Measurements from ENCODE around the gene FEN1. TPM values are rescaled to one million over a fixed set of nuclear protein-coding genes. Genes with fewer than 3 reads are reported as not detected.

Gene FEN1
- total and polyA plus RNA-seq, 2 of the 13 experiments (the other 11 are each of a cell fraction or from before 2014, with no cell fraction given): 12.4 to 102 TPM

GRCh38 chr11:61756452-61757212 lies 36.1 kb upstream of the FEN1 start (continued):
- TF ChIP-seq ZNF772 (CRISPR knock-in tag; IDR thresholded peaks at IDR 0.05) (peak; percentile 91; the same call in 1 of the 2 replicates), IKZF4 (CRISPR knock-in tag; IDR thresholded peaks at IDR 0.05; ENCODE audit: borderline replicate concordance, low read depth, not compliant biosample characterization) (no peak), ZBTB38 (CRISPR knock-in tag; IDR thresholded peaks at IDR 0.05) (no peak; the same call in none of the 2 replicates), BRF2 (CRISPR knock-in tag; IDR thresholded peaks at IDR 0.05) (no peak), ZNF513 (CRISPR knock-in tag; conservative IDR thresholded peaks at IDR 0.05) (no peak), ZNF414 (CRISPR knock-in tag; IDR thresholded peaks at IDR 0.05) (peak; percentile 61; the same call in 1 of the 2 replicates), ZNF496 (CRISPR knock-in tag; IDR thresholded peaks at IDR 0.05; ENCODE audit: insufficient replicate concordance) (no peak), NCOA1 (CRISPR knock-in tag; IDR thresholded peaks at IDR 0.05) (peak; percentile 79; the same call in 1 of the 2 replicates), JUND (CRISPR knock-in tag; IDR thresholded peaks at IDR 0.05) (peak; percentile 85; the same call in 1 of the 2 replicates), ARID2 (CRISPR knock-in tag; IDR thresholded peaks at IDR 0.05; ENCODE audit: borderline replicate concordance) (no peak), RBM39 (IDR thresholded peaks at IDR 0.05; ENCODE audit: low read depth, low read length, poor library complexity, severe bottlenecking) (peak; percentile 88), GATA4 (IDR thresholded peaks at IDR 0.05; ENCODE audit: borderline replicate concordance, low read depth) (peak; percentile 76; the same call in 1 of the 2 replicates), ZNF451 (CRISPR knock-in tag; IDR thresholded peaks at IDR 0.05) (no peak), IRF1 (CRISPR knock-in tag; IDR thresholded peaks at IDR 0.05; ENCODE audit: low read depth) (no peak), MEF2D (CRISPR knock-in tag; IDR thresholded peaks at IDR 0.05) (peak; percentile 59), PCBP1 (IDR thresholded peaks at IDR 0.05; ENCODE audit: borderline replicate concordance, low read depth, low read length) (no peak), NBN (conservative IDR thresholded peaks at IDR 0.05) (no peak), HNF1A (IDR thresholded peaks at IDR 0.05; ENCODE audit: low read depth) (peak; percentile 86), HNF1A (CRISPR knock-in tag; IDR thresholded peaks at IDR 0.05; ENCODE audit: borderline replicate concordance) (peak; percentile 95; the same call in 1 of the 2 replicates), ZNF274 (CRISPR knock-in tag; IDR thresholded peaks at IDR 0.05) (peak; percentile 22; the same call in 1 of the 2 replicates)
